WTC11 (cell line): Measurements from ENCODE around the gene IL16. TPM values are rescaled to one million over a fixed set of nuclear protein-coding genes. Genes with fewer than 3 reads are reported as not detected.

Source experiments
- ATAC-seq: fragments of 200-7000 bp; cut with Tn5 transposase; 2 replicates; pipeline ENCODE4 v1.10.0; 2021; ENCODE audit warnings: mild to moderate bottlenecking, moderate library complexity
- CTCF ChIA-PET: fragments of 300-600 bp; sonication (Branson Sonifier 250); formaldehyde crosslinking; loops from one replicate; lab custom pipeline; 2021; ENCODE audit warnings: antibody characterized with exemption; lab: Charles Lee
- POLR2A ChIA-PET: fragments of 350-600 bp; sonication (Branson Sonifier 250); formaldehyde crosslinking; loops from one replicate; lab custom pipeline; 2021; ENCODE audit warnings: antibody characterized with exemption; lab: Charles Lee
- DNase-seq: peaks from one replicate; pipeline ENCODE4 v3.0.0; 2021; ENCODE audit warnings: low spot score
- H3K27ac Mint-ChIP-seq: 2 replicates; pipeline ENCODE4 v1.8.0; 2021; ENCODE audit warnings: mixed read lengths
- H3K27me3 Mint-ChIP-seq: 2 replicates; pipeline ENCODE4 v1.8.0; 2021; ENCODE audit warnings: low read depth, mild to moderate bottlenecking, moderate library complexity, mixed read lengths
- H3K36me3 Mint-ChIP-seq: 2 replicates; pipeline ENCODE4 v1.8.0; 2021; ENCODE audit warnings: mixed read lengths
- H3K4me1 Mint-ChIP-seq: 2 replicates; pipeline ENCODE4 v1.8.0; 2022; ENCODE audit warnings: mixed read lengths
- H3K4me3 Mint-ChIP-seq: 2 replicates; pipeline ENCODE4 v1.8.0; 2021; ENCODE audit warnings: mild to moderate bottlenecking, moderate library complexity, mixed read lengths
- H3K9me3 Mint-ChIP-seq: 2 replicates; pipeline ENCODE4 v1.8.0; 2021; ENCODE audit warnings: mixed read lengths
- FOXJ3 ChIP-seq: sonication (generic); formaldehyde crosslinking; IDR thresholded peaks from 2 replicates; pipeline ENCODE4 v1.9.0; 2021; ENCODE audit warnings: missing genetic modification reagents, mild to moderate bottlenecking, borderline replicate concordance
- FOXP1 ChIP-seq: sonication (generic); formaldehyde crosslinking; IDR thresholded peaks from 2 replicates; pipeline ENCODE4 v1.8.0; 2022; ENCODE audit warnings: missing genetic modification reagents, mild to moderate bottlenecking, moderate library complexity, borderline replicate concordance
- GTF2I ChIP-seq: fragments of 250-450 bp; sonication (Bioruptor Pico); conservative IDR thresholded peaks from 2 replicates; pipeline ENCODE4 v1.4.0; 2021; ENCODE audit warnings: mild to moderate bottlenecking
- IRF2 ChIP-seq: sonication (generic); formaldehyde crosslinking; IDR thresholded peaks from 2 replicates; pipeline ENCODE4 v1.8.0; 2022; ENCODE audit warnings: low read depth, missing genetic modification reagents, borderline replicate concordance
- MLX ChIP-seq: sonication (generic); formaldehyde crosslinking; IDR thresholded peaks from 2 replicates; pipeline ENCODE4 v1.8.1; 2023; ENCODE audit warnings: mild to moderate bottlenecking, missing genetic modification reagents, moderate library complexity
- MXD4 ChIP-seq: fragments of 250-450 bp; sonication (Bioruptor Pico); IDR thresholded peaks from 2 replicates; pipeline ENCODE4 v1.8.0; 2021; ENCODE audit warnings: mild to moderate bottlenecking, moderate library complexity, borderline replicate concordance
- NFE2L1 ChIP-seq: sonication (generic); formaldehyde crosslinking; IDR thresholded peaks from 2 replicates; pipeline ENCODE4 v1.8.1; 2023; ENCODE audit warnings: missing genetic modification reagents
- NR2C2 ChIP-seq: sonication (generic); formaldehyde crosslinking; IDR thresholded peaks from 2 replicates; pipeline ENCODE4 v1.8.0; 2022; ENCODE audit warnings: mild to moderate bottlenecking, missing genetic modification reagents
- OVOL2 ChIP-seq: fragments of 250-450 bp; sonication (Bioruptor Pico); IDR thresholded peaks from 2 replicates; pipeline ENCODE4 v1.9.0; 2021; ENCODE audit warnings: mild to moderate bottlenecking, borderline replicate concordance
- RELA ChIP-seq: sonication (generic); formaldehyde crosslinking; IDR thresholded peaks from 2 replicates; pipeline ENCODE4 v1.8.1; 2022; ENCODE audit warnings: missing genetic modification reagents, mild to moderate bottlenecking, borderline replicate concordance
- ZNF138 ChIP-seq: sonication (generic); formaldehyde crosslinking; conservative IDR thresholded peaks from 2 replicates; pipeline ENCODE4 v1.8.1; 2022; ENCODE audit warnings: mild to moderate bottlenecking, moderate library complexity, missing genetic modification reagents
- ZNF263 ChIP-seq: sonication (generic); formaldehyde crosslinking; IDR thresholded peaks from 2 replicates; pipeline ENCODE4 v1.8.1; 2022; ENCODE audit warnings: low read depth, mild to moderate bottlenecking, moderate library complexity, missing genetic modification reagents
- ZNF396 ChIP-seq: fragments of 250-450 bp; sonication (Bioruptor Pico); IDR thresholded peaks from 2 replicates; pipeline ENCODE4 v1.8.0; 2021; ENCODE audit warnings: mild to moderate bottlenecking, moderate library complexity, borderline replicate concordance
- ZNF671 ChIP-seq: fragments of 250-450 bp; sonication (Bioruptor Pico); IDR thresholded peaks from 2 replicates; pipeline ENCODE4 v1.8.0; 2021; ENCODE audit warnings: mild to moderate bottlenecking
- total RNA-seq: library from RNA; stranded (reverse); gene quantifications from 3 replicates; pipeline ENCODE4 v1.2.3, GENCODE V29; 2021
- TF ChIP-seq, protein P1 (sequence below): sonication (generic); formaldehyde crosslinking; IDR thresholded peaks from 2 replicates; pipeline ENCODE4 v1.8.0; 2022; ENCODE audit warnings: mild to moderate bottlenecking, missing genetic modification reagents
- TF ChIP-seq, protein P2 (sequence below): sonication (generic); formaldehyde crosslinking; IDR thresholded peaks from 2 replicates; pipeline ENCODE4 v1.8.0; 2022; ENCODE audit warnings: mild to moderate bottlenecking, missing genetic modification reagents
- TF ChIP-seq, protein P3 (sequence below): sonication (generic); formaldehyde crosslinking; IDR thresholded peaks from 2 replicates; pipeline ENCODE4 v1.8.0; 2022; ENCODE audit warnings: mild to moderate bottlenecking, missing genetic modification reagents
- TF ChIP-seq, protein P4 (sequence below): fragments of 200-600 bp; IDR thresholded peaks from 2 replicates; pipeline ENCODE4 v1.8.0; 2022; ENCODE audit warnings: antibody characterized with exemption
- TF ChIP-seq, protein P5 (sequence below): fragments of 250-450 bp; sonication (Bioruptor Pico); IDR thresholded peaks from 2 replicates; pipeline ENCODE4 v1.9.0; 2021; ENCODE audit warnings: mild to moderate bottlenecking
- TF ChIP-seq, protein P6 (sequence below): fragments of 250-450 bp; sonication (Bioruptor Pico); IDR thresholded peaks from 2 replicates; pipeline ENCODE4 v1.8.0; 2021; ENCODE audit warnings: mild to moderate bottlenecking

Gene IL16
- total RNA-seq, 1 experiment from 2014 or later: 0.61 TPM

GRCh38 chr15:81301385-81301784 lies 104.7 kb downstream of the IL16 start (continued):
- no peak for TF ChIP-seq ZNF263 (CRISPR knock-in tag)
- no peak for TF ChIP-seq FOXJ3 (CRISPR knock-in tag)

GRCh38 chr15:81301815-81302399 lies 105.2 kb downstream of the IL16 start:
- H3K4me3 Mint-ChIP-seq: no peak overlapping the region
- TF ChIP-seq, protein P1, sequence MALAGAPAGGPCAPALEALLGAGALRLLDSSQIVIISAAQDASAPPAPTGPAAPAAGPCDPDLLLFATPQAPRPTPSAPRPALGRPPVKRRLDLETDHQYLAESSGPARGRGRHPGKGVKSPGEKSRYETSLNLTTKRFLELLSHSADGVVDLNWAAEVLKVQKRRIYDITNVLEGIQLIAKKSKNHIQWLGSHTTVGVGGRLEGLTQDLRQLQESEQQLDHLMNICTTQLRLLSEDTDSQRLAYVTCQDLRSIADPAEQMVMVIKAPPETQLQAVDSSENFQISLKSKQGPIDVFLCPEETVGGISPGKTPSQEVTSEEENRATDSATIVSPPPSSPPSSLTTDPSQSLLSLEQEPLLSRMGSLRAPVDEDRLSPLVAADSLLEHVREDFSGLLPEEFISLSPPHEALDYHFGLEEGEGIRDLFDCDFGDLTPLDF (CRISPR knock-in tag): no peak
- TF ChIP-seq NR2C2 (CRISPR knock-in tag) (no peak), MXD4 (CRISPR knock-in tag) (no peak), ZNF396 (no peak), ZNF138 (CRISPR knock-in tag) (no peak), OVOL2 (CRISPR knock-in tag) (no peak), MLX (no peak), FOXP1 (CRISPR knock-in tag) (no peak), ZNF671 (no peak), GTF2I (CRISPR knock-in tag) (no peak), IRF2 (CRISPR knock-in tag) (no peak), RELA (CRISPR knock-in tag) (no peak), NFE2L1 (no peak)
- TF ChIP-seq, protein P2, sequence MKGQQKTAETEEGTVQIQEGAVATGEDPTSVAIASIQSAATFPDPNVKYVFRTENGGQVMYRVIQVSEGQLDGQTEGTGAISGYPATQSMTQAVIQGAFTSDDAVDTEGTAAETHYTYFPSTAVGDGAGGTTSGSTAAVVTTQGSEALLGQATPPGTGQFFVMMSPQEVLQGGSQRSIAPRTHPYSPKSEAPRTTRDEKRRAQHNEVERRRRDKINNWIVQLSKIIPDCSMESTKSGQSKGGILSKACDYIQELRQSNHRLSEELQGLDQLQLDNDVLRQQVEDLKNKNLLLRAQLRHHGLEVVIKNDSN: no peak
- TF ChIP-seq, protein P3, sequence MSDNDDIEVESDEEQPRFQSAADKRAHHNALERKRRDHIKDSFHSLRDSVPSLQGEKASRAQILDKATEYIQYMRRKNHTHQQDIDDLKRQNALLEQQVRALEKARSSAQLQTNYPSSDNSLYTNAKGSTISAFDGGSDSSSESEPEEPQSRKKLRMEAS (CRISPR knock-in tag): no peak
- TF ChIP-seq, protein P4, sequence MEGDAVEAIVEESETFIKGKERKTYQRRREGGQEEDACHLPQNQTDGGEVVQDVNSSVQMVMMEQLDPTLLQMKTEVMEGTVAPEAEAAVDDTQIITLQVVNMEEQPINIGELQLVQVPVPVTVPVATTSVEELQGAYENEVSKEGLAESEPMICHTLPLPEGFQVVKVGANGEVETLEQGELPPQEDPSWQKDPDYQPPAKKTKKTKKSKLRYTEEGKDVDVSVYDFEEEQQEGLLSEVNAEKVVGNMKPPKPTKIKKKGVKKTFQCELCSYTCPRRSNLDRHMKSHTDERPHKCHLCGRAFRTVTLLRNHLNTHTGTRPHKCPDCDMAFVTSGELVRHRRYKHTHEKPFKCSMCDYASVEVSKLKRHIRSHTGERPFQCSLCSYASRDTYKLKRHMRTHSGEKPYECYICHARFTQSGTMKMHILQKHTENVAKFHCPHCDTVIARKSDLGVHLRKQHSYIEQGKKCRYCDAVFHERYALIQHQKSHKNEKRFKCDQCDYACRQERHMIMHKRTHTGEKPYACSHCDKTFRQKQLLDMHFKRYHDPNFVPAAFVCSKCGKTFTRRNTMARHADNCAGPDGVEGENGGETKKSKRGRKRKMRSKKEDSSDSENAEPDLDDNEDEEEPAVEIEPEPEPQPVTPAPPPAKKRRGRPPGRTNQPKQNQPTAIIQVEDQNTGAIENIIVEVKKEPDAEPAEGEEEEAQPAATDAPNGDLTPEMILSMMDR: no peak
- TF ChIP-seq, protein P5, sequence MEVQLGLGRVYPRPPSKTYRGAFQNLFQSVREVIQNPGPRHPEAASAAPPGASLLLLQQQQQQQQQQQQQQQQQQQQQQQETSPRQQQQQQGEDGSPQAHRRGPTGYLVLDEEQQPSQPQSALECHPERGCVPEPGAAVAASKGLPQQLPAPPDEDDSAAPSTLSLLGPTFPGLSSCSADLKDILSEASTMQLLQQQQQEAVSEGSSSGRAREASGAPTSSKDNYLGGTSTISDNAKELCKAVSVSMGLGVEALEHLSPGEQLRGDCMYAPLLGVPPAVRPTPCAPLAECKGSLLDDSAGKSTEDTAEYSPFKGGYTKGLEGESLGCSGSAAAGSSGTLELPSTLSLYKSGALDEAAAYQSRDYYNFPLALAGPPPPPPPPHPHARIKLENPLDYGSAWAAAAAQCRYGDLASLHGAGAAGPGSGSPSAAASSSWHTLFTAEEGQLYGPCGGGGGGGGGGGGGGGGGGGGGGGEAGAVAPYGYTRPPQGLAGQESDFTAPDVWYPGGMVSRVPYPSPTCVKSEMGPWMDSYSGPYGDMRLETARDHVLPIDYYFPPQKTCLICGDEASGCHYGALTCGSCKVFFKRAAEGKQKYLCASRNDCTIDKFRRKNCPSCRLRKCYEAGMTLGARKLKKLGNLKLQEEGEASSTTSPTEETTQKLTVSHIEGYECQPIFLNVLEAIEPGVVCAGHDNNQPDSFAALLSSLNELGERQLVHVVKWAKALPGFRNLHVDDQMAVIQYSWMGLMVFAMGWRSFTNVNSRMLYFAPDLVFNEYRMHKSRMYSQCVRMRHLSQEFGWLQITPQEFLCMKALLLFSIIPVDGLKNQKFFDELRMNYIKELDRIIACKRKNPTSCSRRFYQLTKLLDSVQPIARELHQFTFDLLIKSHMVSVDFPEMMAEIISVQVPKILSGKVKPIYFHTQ: no peak
- TF ChIP-seq, protein P6, sequence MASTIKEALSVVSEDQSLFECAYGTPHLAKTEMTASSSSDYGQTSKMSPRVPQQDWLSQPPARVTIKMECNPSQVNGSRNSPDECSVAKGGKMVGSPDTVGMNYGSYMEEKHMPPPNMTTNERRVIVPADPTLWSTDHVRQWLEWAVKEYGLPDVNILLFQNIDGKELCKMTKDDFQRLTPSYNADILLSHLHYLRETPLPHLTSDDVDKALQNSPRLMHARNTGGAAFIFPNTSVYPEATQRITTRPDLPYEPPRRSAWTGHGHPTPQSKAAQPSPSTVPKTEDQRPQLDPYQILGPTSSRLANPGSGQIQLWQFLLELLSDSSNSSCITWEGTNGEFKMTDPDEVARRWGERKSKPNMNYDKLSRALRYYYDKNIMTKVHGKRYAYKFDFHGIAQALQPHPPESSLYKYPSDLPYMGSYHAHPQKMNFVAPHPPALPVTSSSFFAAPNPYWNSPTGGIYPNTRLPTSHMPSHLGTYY: no peak
- peaks cover 34% of the 10 kb centered on the region for H3K4me1 Mint-ChIP-seq
- DNase-seq (no peak), ATAC-seq (no peak)
- no peaks in the 10 kb centered on the region for H3K27me3 Mint-ChIP-seq
- ChIA-PET POLR2A (no interaction called here), CTCF (interaction anchor here (0.9 to 1.2 kb wide), 4 partner anchors 22 to 109 kb away, joined by 4 to 7 read pairs (median 4); partner anchors contain the start of gene STARD5)
- no peaks in the 10 kb centered on the region for H3K9me3 Mint-ChIP-seq
- no peaks in the 10 kb centered on the region for H3K36me3 Mint-ChIP-seq
- no peak overlapping the region for H3K27ac Mint-ChIP-seq
